ENCODE results near the gene ENPP7.

GRCh38 chr17:79729761-79730160, 982 bp upstream of the ENPP7 start:
- no peak for TF ChIP-seq POLR2A (IDR thresholded peaks at IDR 0.05)
- TF ChIP-seq CTCF (IDR thresholded peaks at IDR 0.05) = no peak
